AG20443 (cell line): Measurements from ENCODE around the gene ACACA.
A peak's percentile ranks its signal among the peaks of the same experiment; 100 is the strongest.
"Not testable (repeated sequence)": the region's sequence is repeated elsewhere in the genome, so short reads cannot be mapped to it uniquely, and the experiment has no call there.

ENCODE experiments used
- DNase-seq: peaks from one replicate; pipeline ENCODE4 v3.0.0; 2012; ENCODE audit warnings: low spot score, mixed read lengths

The ACACA gene

GRCh38 chr17:37393352-37393751 lies 13.3 kb downstream of the ACACA start:
- no peak for DNase-seq

- peak; percentile 33 for DNase-seq
These were observed 14.5 kb downstream of the ACACA start for GRCh38 chr17:37392024-37392590.

- DNase-seq = no peak
These were observed 15.5 kb downstream of the ACACA start for GRCh38 chr17:37391146-37391545.

GRCh38 chr17:37389160-37389559 lies 17.5 kb downstream of the ACACA start:
- no peak for DNase-seq

GRCh38 chr17:37388266-37388665 lies 18.4 kb downstream of the ACACA start:
- peak; percentile 29 for DNase-seq

- no peak for DNase-seq
These were observed 20.2 kb downstream of the ACACA start for GRCh38 chr17:37386462-37386861.

- DNase-seq = no peak
These were observed 21.1 kb downstream of the ACACA start for GRCh38 chr17:37385474-37385990.

- DNase-seq = no peak
These were observed 22.0 kb downstream of the ACACA start for GRCh38 chr17:37384560-37385149.

GRCh38 chr17:37382056-37382455 lies 24.6 kb downstream of the ACACA start:
- no peak for DNase-seq

GRCh38 chr17:37375706-37376105 lies 30.9 kb downstream of the ACACA start, which contains the start of gene C17orf78:
Gene C17orf78, plus strand, starts transcription at chr17:37375985. Its CDS starts 108 bp downstream, at chr17:37376093.
- no peak for DNase-seq

- DNase-seq = peak; percentile 85
These were observed 33.0 kb downstream of the ACACA start for GRCh38 chr17:37373530-37374159.

- DNase-seq = peak; percentile 25
These were observed 38.1 kb downstream of the ACACA start for GRCh38 chr17:37368577-37368976.

- DNase-seq = no peak
These were observed 41.0 kb downstream of the ACACA start for GRCh38 chr17:37365589-37365988.

GRCh38 chr17:37361543-37361942 lies 45.1 kb downstream of the ACACA start:
- no peak for DNase-seq

- no peak for DNase-seq
These were observed 46.0 kb downstream of the ACACA start for GRCh38 chr17:37360632-37361031.

- DNase-seq = peak; percentile 39
These were observed 46.9 kb downstream of the ACACA start for GRCh38 chr17:37359682-37360188.

- DNase-seq = peak; percentile 98
These were observed 47.6 kb downstream of the ACACA start for GRCh38 chr17:37358830-37359681.

- DNase-seq = peak; percentile 63
These were observed 48.4 kb downstream of the ACACA start for GRCh38 chr17:37358098-37358829.

GRCh38 chr17:37356796-37357569 lies 49.7 kb downstream of the ACACA start:
- DNase-seq = not testable (repeated sequence)

GRCh38 chr17:37346863-37347402 lies 59.7 kb downstream of the ACACA start:
- DNase-seq = not testable (repeated sequence)
